Measurements from ENCODE around the gene PSRC1. TPM values are rescaled to one million over a fixed set of nuclear protein-coding genes. Genes with fewer than 3 reads are reported as not detected.
A peak's percentile ranks its signal among the peaks of the same experiment; 100 is the strongest.

Gene PSRC1
- total RNA-seq, 1 donor from 2014 or later, result 17.6 TPM

- Mint-ChIP-seq H3K27ac (peak overlapping the region; percentile 93), H3K9me3 (no peaks in the 10 kb centered on the region), H3K4me3 (peak overlapping the region; percentile 99), H3K36me3 (peaks cover 6% of the 10 kb centered on the region), H3K27me3 (ENCODE audit: low read depth) (no peaks in the 10 kb centered on the region), H3K4me1 (peaks cover 26% of the 10 kb centered on the region)
- DNase-seq (ENCODE audit: low spot score in 2 of 2, unreplicated experiment in 2 of 2), result no peak
- TF ChIP-seq, protein P1, sequence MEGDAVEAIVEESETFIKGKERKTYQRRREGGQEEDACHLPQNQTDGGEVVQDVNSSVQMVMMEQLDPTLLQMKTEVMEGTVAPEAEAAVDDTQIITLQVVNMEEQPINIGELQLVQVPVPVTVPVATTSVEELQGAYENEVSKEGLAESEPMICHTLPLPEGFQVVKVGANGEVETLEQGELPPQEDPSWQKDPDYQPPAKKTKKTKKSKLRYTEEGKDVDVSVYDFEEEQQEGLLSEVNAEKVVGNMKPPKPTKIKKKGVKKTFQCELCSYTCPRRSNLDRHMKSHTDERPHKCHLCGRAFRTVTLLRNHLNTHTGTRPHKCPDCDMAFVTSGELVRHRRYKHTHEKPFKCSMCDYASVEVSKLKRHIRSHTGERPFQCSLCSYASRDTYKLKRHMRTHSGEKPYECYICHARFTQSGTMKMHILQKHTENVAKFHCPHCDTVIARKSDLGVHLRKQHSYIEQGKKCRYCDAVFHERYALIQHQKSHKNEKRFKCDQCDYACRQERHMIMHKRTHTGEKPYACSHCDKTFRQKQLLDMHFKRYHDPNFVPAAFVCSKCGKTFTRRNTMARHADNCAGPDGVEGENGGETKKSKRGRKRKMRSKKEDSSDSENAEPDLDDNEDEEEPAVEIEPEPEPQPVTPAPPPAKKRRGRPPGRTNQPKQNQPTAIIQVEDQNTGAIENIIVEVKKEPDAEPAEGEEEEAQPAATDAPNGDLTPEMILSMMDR (IDR thresholded peaks at IDR 0.05; ENCODE audit: unreplicated experiment), result no peak
Observed at GRCh38 chr1:109283748-109284600, 1.0 kb upstream of the PSRC1 start.

DNA sequence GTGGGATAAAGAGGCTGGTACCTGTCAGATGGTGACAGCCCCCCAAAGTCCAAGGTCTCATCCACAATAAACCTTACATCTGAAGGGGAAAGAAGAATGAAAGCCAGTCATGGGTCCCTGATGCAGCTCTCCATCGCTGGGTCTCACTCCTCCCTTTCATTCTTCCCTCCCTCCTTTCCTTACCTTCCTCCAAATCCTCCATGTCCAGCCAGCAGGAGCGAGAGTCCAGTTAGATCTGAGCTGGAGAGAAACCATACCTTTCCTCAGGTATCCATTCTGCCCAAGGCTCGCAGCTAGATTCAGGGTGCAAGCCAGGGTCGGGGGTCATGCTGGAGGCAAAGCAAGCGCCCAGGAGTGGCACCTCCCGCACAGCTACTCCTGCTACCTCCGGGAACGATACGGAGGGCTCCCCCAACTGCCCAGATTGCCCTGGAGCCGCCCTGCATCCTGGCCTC is 421 bp downstream of the PSRC1 start:
- peak overlapping the region; percentile 93 for H3K27ac Mint-ChIP-seq
- no peaks in the 10 kb centered on the region for H3K27me3 Mint-ChIP-seq (ENCODE audit: low read depth)
- H3K4me1 Mint-ChIP-seq, result peaks cover 26% of the 10 kb centered on the region
- TF ChIP-seq, protein P1 (IDR thresholded peaks at IDR 0.05; ENCODE audit: unreplicated experiment), result no peak
- DNase-seq (ENCODE audit: low spot score in 2 of 2, unreplicated experiment in 2 of 2), result no peak
- no peaks in the 10 kb centered on the region for H3K9me3 Mint-ChIP-seq
- peaks cover 6% of the 10 kb centered on the region for H3K36me3 Mint-ChIP-seq
- peak overlapping the region; percentile 99 for H3K4me3 Mint-ChIP-seq

GRCh38 chr1:109281680-109282496 is 1.1 kb downstream of the PSRC1 start:
- Mint-ChIP-seq H3K4me3 (peak overlapping the region; percentile 99), H3K9me3 (no peaks in the 10 kb centered on the region), H3K27ac (peak overlapping the region; percentile 93), H3K27me3 (ENCODE audit: low read depth) (no peaks in the 10 kb centered on the region), H3K36me3 (peaks cover 6% of the 10 kb centered on the region), H3K4me1 (peaks cover 32% of the 10 kb centered on the region)
- no peak for DNase-seq (ENCODE audit: low spot score in 2 of 2, unreplicated experiment in 2 of 2)
- TF ChIP-seq, protein P1 (IDR thresholded peaks at IDR 0.05; ENCODE audit: unreplicated experiment), result no peak

- Mint-ChIP-seq H3K4me1 (peaks cover 34% of the 10 kb centered on the region), H3K27ac (no peak overlapping the region), H3K4me3 (peak overlapping the region; percentile 99), H3K27me3 (ENCODE audit: low read depth) (no peaks in the 10 kb centered on the region), H3K9me3 (no peaks in the 10 kb centered on the region), H3K36me3 (peaks cover 6% of the 10 kb centered on the region)
- TF ChIP-seq, protein P1 (IDR thresholded peaks at IDR 0.05; ENCODE audit: unreplicated experiment), result no peak
- DNase-seq (ENCODE audit: low spot score in 2 of 2, unreplicated experiment in 2 of 2), result no peak
Observed at GRCh38 chr1:109280862-109281261, 2.1 kb downstream of the PSRC1 start.

GRCh38 chr1:109279615-109280278 is 3.2 kb downstream of the PSRC1 start:
- no peak for DNase-seq (ENCODE audit: low spot score in 2 of 2, unreplicated experiment in 2 of 2)
- H3K4me3 Mint-ChIP-seq, result no peak overlapping the region
- no peak overlapping the region for H3K27ac Mint-ChIP-seq
- H3K4me1 Mint-ChIP-seq, result peaks cover 45% of the 10 kb centered on the region
- peaks cover 6% of the 10 kb centered on the region for H3K36me3 Mint-ChIP-seq
- TF ChIP-seq, protein P1 (IDR thresholded peaks at IDR 0.05; ENCODE audit: unreplicated experiment), result no peak
- H3K9me3 Mint-ChIP-seq, result no peaks in the 10 kb centered on the region
- H3K27me3 Mint-ChIP-seq (ENCODE audit: low read depth), result no peaks in the 10 kb centered on the region

Data from mesothelial cell of epicardium (in vitro differentiated cells).